Breast epithelium (tissue), 3 donors: ENCODE results near the gene CTH.

ENCODE experiments used
- CTCF ChIP-seq, 3 donors: fragments of 450-650 bp; IDR thresholded peaks; one replicate each; pipeline ENCODE4 v1.5.1; 2016 to 2017; ENCODE audit warnings: antibody characterized with exemption in 3 of 3, mild to moderate bottlenecking in 3 of 3, moderate library complexity in 3 of 3
- POLR2A ChIP-seq: fragments of 450-650 bp; IDR thresholded peaks from one replicate; pipeline ENCODE4 v1.6.1; 2016; ENCODE audit warnings: antibody characterized with exemption, mild to moderate bottlenecking, moderate library complexity

DNA sequence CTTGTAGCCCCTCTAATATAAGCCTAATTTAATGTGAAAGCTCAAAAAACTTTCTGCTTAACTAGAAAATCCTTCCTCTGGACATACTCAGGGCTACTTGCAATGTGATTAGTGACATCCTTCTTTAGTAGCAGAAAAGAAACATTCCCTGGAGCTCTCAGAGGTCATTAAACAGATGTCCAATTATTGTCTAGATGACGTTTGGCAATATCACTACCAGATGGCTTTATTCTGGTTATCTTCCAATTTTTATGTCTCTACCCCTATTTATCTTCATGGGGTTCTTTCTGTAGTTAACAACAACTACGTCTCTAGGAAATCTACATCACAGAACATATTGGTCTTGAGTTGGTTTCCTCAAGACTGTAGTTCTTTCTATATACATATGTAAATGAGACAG lies 44.2 kb downstream of the CTH start:
- TF ChIP-seq CTCF (IDR thresholded peaks at IDR 0.05) (no peak), POLR2A (no peak)
